Breast epithelium (tissue), 3 donors: ENCODE results near the gene STING1.
"Not testable (repeated sequence)": the region's sequence is repeated elsewhere in the genome, so short reads cannot be mapped to it uniquely, and the experiment has no call there.

ENCODE experiments used
- POLR2A ChIP-seq: fragments of 450-650 bp; IDR thresholded peaks from one replicate; pipeline ENCODE4 v1.6.1; 2016; ENCODE audit warnings: antibody characterized with exemption, mild to moderate bottlenecking, moderate library complexity
- POLR2AphosphoS5 ChIP-seq, 3 donors: sonication (generic); formaldehyde crosslinking; IDR thresholded peaks; one replicate each; pipeline ENCODE4 v1.6.1; 2017; ENCODE audit warnings: antibody characterized with exemption in 3 of 3
- TF ChIP-seq, protein P1 (sequence below), 3 donors: fragments of 450-650 bp; IDR thresholded peaks; one replicate each; pipeline ENCODE4 v1.5.1; 2016 to 2017; ENCODE audit warnings: antibody characterized with exemption in 3 of 3, mild to moderate bottlenecking in 3 of 3, moderate library complexity in 3 of 3

DNA sequence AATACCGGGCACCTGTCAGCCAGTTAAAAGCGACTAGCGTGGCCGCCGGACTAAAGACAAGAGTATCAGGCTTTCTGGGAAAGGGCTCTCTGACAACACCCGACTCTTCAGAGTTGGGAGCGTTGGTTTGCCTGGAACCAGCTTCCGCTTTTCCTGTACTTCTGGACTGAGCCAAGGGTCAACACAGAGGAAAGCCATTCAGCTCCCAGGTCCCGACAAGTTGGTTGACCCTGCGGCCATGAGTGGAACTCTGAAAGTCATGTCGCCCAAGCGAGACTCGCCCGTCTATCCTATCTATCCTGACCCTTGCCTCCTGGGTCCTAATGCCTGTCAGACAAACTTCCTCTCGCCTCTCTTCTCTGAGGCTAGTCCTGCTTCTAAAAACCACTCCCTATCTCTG lies 21.3 kb upstream of the STING1 start:
- TF ChIP-seq, protein P1, sequence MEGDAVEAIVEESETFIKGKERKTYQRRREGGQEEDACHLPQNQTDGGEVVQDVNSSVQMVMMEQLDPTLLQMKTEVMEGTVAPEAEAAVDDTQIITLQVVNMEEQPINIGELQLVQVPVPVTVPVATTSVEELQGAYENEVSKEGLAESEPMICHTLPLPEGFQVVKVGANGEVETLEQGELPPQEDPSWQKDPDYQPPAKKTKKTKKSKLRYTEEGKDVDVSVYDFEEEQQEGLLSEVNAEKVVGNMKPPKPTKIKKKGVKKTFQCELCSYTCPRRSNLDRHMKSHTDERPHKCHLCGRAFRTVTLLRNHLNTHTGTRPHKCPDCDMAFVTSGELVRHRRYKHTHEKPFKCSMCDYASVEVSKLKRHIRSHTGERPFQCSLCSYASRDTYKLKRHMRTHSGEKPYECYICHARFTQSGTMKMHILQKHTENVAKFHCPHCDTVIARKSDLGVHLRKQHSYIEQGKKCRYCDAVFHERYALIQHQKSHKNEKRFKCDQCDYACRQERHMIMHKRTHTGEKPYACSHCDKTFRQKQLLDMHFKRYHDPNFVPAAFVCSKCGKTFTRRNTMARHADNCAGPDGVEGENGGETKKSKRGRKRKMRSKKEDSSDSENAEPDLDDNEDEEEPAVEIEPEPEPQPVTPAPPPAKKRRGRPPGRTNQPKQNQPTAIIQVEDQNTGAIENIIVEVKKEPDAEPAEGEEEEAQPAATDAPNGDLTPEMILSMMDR (IDR thresholded peaks at IDR 0.05) = not testable (repeated sequence)
- not testable (repeated sequence) for TF ChIP-seq POLR2AphosphoS5 (IDR thresholded peaks at IDR 0.05); POLR2A
